Upper lobe of left lung (tissue), 4 donors: ENCODE measurements around the gene SPDYE17.
"Not testable (repeated sequence)": the region's sequence is repeated elsewhere in the genome, so short reads cannot be mapped to it uniquely, and the experiment has no call there.

Experiments
- EP300 ChIP-seq, 4 donors: sonication (generic); formaldehyde crosslinking; IDR thresholded peaks; one replicate each; pipeline ENCODE4 v1.5.1; 2017; ENCODE audit warnings: antibody characterized with exemption in 4 of 4, control low read depth in 2 of 4
- POLR2AphosphoS5 ChIP-seq, 2 donors: sonication (generic); formaldehyde crosslinking; IDR thresholded peaks; one replicate each; pipeline ENCODE4 v1.5.1; 2017; ENCODE audit warnings: antibody characterized with exemption in 2 of 2
- TF ChIP-seq, protein P1 (sequence below), 6 experiments: fragments of 450-650 bp in 4 of 6; fragments of 200-600 bp in 2 of 6; sonication (generic) in 2 of 6; IDR thresholded peaks; one replicate each; pipeline ENCODE4 v1.5.1; 2016 to 2019; ENCODE audit warnings: antibody characterized with exemption in 6 of 6

DNA sequence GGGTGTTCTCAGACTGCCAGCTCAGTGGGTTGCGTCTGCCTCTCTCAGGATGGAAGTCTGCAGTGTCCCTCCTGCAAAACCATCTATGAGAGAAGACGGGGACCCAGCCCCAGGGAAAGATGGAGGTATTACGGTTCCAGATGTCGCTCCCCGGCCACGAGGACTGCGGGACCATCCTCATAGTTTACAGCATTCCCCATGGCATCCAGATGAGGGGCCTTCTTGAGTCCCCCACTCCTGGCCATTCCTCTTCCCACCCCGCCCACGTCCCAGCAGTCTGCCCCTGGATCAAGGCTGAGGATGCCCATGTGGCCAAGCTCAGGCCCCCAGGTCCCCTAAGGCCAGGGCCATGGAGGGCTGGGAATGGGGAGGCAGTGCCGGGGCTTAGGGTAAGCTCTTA is 28.9 kb downstream of the SPDYE17 start:
- TF ChIP-seq, protein P1, sequence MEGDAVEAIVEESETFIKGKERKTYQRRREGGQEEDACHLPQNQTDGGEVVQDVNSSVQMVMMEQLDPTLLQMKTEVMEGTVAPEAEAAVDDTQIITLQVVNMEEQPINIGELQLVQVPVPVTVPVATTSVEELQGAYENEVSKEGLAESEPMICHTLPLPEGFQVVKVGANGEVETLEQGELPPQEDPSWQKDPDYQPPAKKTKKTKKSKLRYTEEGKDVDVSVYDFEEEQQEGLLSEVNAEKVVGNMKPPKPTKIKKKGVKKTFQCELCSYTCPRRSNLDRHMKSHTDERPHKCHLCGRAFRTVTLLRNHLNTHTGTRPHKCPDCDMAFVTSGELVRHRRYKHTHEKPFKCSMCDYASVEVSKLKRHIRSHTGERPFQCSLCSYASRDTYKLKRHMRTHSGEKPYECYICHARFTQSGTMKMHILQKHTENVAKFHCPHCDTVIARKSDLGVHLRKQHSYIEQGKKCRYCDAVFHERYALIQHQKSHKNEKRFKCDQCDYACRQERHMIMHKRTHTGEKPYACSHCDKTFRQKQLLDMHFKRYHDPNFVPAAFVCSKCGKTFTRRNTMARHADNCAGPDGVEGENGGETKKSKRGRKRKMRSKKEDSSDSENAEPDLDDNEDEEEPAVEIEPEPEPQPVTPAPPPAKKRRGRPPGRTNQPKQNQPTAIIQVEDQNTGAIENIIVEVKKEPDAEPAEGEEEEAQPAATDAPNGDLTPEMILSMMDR (IDR thresholded peaks at IDR 0.05): not testable (repeated sequence)
- not testable (repeated sequence) for TF ChIP-seq POLR2AphosphoS5, EP300 (IDR thresholded peaks at IDR 0.05)
